Right atrium auricular region (tissue), 2 donors: ENCODE results near the gene DCC. TPM values are rescaled to one million over a fixed set of nuclear protein-coding genes. Genes with fewer than 3 reads are reported as not detected.

Source experiments
- DNase-seq: peaks from one replicate; pipeline ENCODE4 v3.0.0-alpha.2; 2019; ENCODE audit warnings: low spot score
- H3K27ac ChIP-seq, 2 donors: fragments of 200-600 bp; sonication (generic); 1 replicate in 1 of 2; 2 replicates in 1 of 2; pipeline ENCODE4 v1.5.1; 2016 to 2019
- H3K27me3 ChIP-seq, 2 donors: fragments of 200-600 bp; sonication (generic); one replicate each; pipeline versions ENCODE4 v1.5.1 to v1.6.0; 2017 to 2019
- H3K36me3 ChIP-seq: fragments of 200-600 bp; sonication (generic); one replicate; pipeline ENCODE4 v1.5.1; 2016
- H3K4me1 ChIP-seq, 2 donors: fragments of 200-600 bp; sonication (generic); one replicate each; pipeline versions ENCODE4 v1.5.1 to v1.6.0; 2017 to 2019
- H3K4me3 ChIP-seq, 2 donors: fragments of 200-600 bp; sonication (generic); 1 replicate in 1 of 2; 2 replicates in 1 of 2; pipeline ENCODE4 v1.5.1; 2017 to 2019; ENCODE audit warnings: mild to moderate bottlenecking in 1 of 2, moderate library complexity in 1 of 2
- H3K9me3 ChIP-seq, 2 donors: fragments of 200-600 bp; sonication (generic); one replicate each; pipeline ENCODE4 v1.5.1; 2019
- CTCF ChIP-seq, 2 donors: fragments of 200-600 bp; sonication (generic); IDR thresholded peaks; one replicate each; pipeline ENCODE4 v1.5.1; 2019; ENCODE audit warnings: antibody characterized with exemption in 2 of 2
- total RNA-seq, 2 donors: library from RNA; depleted of rRNA; stranded (reverse); fragments of >200 nt; gene quantifications; one replicate each; pipeline ENCODE4 v1.1.0, GENCODE V29; 2016

The DCC gene
- total RNA-seq, 2 donors from 2014 or later = not detected

- no peak overlapping the region for H3K4me3 ChIP-seq
- no peak for TF ChIP-seq CTCF (IDR thresholded peaks at IDR 0.05)
- no peak overlapping the region for H3K27ac ChIP-seq
- H3K9me3 ChIP-seq = no peaks in the 10 kb centered on the region
- H3K27me3 ChIP-seq = no peaks in the 10 kb centered on the region
- no peaks in the 10 kb centered on the region for H3K36me3 ChIP-seq
- H3K4me1 ChIP-seq = no peaks in the 10 kb centered on the region
- DNase-seq = no peak
These were observed 693.1 kb downstream of the DCC start for GRCh38 chr18:53033128-53033527.

- no peaks in the 10 kb centered on the region for H3K27me3 ChIP-seq
- H3K36me3 ChIP-seq = no peaks in the 10 kb centered on the region
- H3K9me3 ChIP-seq = peaks cover 0 to 7% of the 10 kb centered on the region in 2 donors
- no peaks in the 10 kb centered on the region for H3K4me1 ChIP-seq
- DNase-seq = no peak
- TF ChIP-seq CTCF (IDR thresholded peaks at IDR 0.05) = no peak
- H3K27ac ChIP-seq = no peak overlapping the region
- H3K4me3 ChIP-seq = no peak overlapping the region
These were observed 698.6 kb downstream of the DCC start for GRCh38 chr18:53038608-53039007.

GRCh38 chr18:53040286-53040685, 700.3 kb downstream of the DCC start:
- Histone ChIP-seq H3K9me3 (peaks cover 0 to 7% of the 10 kb centered on the region in 2 donors), H3K4me3 (no peak overlapping the region), H3K36me3 (no peaks in the 10 kb centered on the region), H3K27ac (no peak overlapping the region), H3K27me3 (no peaks in the 10 kb centered on the region), H3K4me1 (no peaks in the 10 kb centered on the region)
- TF ChIP-seq CTCF (IDR thresholded peaks at IDR 0.05) = no peak
- no peak for DNase-seq

GRCh38 chr18:53056064-53056463, 716.1 kb downstream of the DCC start:
- no peaks in the 10 kb centered on the region for H3K4me1 ChIP-seq
- TF ChIP-seq CTCF (IDR thresholded peaks at IDR 0.05) = no peak
- H3K9me3 ChIP-seq = no peaks in the 10 kb centered on the region

GRCh38 chr18:53070788-53071187, 730.8 kb downstream of the DCC start:
- no peaks in the 10 kb centered on the region for H3K36me3 ChIP-seq
- no peak overlapping the region for H3K27ac ChIP-seq
- no peaks in the 10 kb centered on the region for H3K27me3 ChIP-seq
- H3K4me1 ChIP-seq = no peaks in the 10 kb centered on the region
- H3K9me3 ChIP-seq = no peaks in the 10 kb centered on the region
- H3K4me3 ChIP-seq = no peak overlapping the region
- no peak for TF ChIP-seq CTCF (IDR thresholded peaks at IDR 0.05)
- DNase-seq = no peak

More at GRCh38 chr18:53056064-53056463, 716.1 kb downstream of the DCC start:
- H3K27me3 ChIP-seq = no peaks in the 10 kb centered on the region
- no peaks in the 10 kb centered on the region for H3K36me3 ChIP-seq
- DNase-seq = no peak
- H3K4me3 ChIP-seq = no peak overlapping the region
- H3K27ac ChIP-seq = no peak overlapping the region

- H3K9me3 ChIP-seq = no peaks in the 10 kb centered on the region
- no peak overlapping the region for H3K4me3 ChIP-seq
- no peak for TF ChIP-seq CTCF (IDR thresholded peaks at IDR 0.05)
- no peaks in the 10 kb centered on the region for H3K36me3 ChIP-seq
- no peak overlapping the region for H3K27ac ChIP-seq
- H3K27me3 ChIP-seq = no peaks in the 10 kb centered on the region
- H3K4me1 ChIP-seq = no peaks in the 10 kb centered on the region
- no peak for DNase-seq
These were observed 740.7 kb downstream of the DCC start for GRCh38 chr18:53080687-53081086.
